ENCODE data around the gene TIAL1.

The TIAL1 gene

DNA sequence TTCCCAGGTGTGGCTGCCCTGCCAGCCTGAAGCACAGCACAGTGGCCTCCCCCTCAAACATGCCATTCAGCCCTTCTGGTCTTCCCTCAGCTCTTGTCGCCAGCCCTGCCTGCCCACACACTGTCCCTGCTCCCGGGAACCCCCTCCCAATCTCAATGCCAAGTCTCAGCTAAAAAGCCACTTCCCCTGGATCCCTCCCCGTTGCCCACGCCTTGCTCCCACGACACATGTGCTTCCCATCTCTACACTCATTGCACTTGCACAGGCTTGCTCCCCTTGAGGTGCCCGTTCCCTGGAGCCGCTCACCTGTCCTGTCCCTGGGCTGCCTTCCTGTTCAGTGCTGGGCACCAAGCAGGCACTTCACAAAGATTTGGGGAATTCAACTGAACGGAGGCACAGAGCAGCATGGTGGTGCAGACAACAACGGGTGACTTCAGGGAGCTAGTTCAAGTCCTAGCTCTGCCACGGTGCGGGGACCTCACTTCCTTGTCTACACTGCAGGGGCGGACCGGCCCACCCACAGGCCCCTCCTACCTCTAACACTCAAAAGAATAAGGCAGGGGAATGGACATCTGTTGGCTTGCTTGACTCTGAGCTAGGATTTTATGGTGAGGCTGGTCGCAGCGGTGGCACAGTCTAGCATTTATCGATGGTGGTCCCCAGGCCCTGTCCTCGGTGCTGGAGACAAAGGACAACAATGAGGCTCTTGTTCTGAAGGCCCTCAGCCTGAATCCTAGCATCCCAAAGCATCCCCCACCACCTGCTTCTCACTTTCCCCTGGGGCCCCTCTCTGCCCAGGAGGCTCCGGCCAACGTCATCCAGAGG, 72.7 kb downstream of the TIAL1 start:
- peaks cover 12% of the 10 kb centered on the region for H3K4me1 Mint-ChIP-seq (ENCODE audit: low read depth)
- H3K36me3 Mint-ChIP-seq (ENCODE audit: low read depth), result peaks cover 62% of the 10 kb centered on the region
- H3K4me3 Mint-ChIP-seq, result no peak overlapping the region
- no peaks in the 10 kb centered on the region for H3K9me3 Mint-ChIP-seq
- H3K27me3 Mint-ChIP-seq (ENCODE audit: low read depth), result no peaks in the 10 kb centered on the region
- no peak for DNase-seq (ENCODE audit: low spot score)
- H3K27ac Mint-ChIP-seq, result no peak overlapping the region
